ENCODE data around the gene CHST9.
"Not testable (repeated sequence)": the region's sequence is repeated elsewhere in the genome, so short reads cannot be mapped to it uniquely, and the experiment has no call there.

The CHST9 gene

GRCh38 chr18:26930630-26931029 lies 254.5 kb downstream of the CHST9 start:
- DNase-seq (ENCODE audit: low read depth, low spot score): no peak

GRCh38 chr18:26928670-26929313 lies 256.3 kb downstream of the CHST9 start:
- no peak for DNase-seq (ENCODE audit: low read depth, low spot score)

- DNase-seq (ENCODE audit: low read depth, low spot score): not testable (repeated sequence)
Measured at GRCh38 chr18:26927822-26928221, 257.3 kb downstream of the CHST9 start.

GRCh38 chr18:26926066-26926675 lies 258.9 kb downstream of the CHST9 start:
- DNase-seq (ENCODE audit: low read depth, low spot score): no peak

- DNase-seq (ENCODE audit: low read depth, low spot score): no peak
Measured at GRCh38 chr18:26925313-26925712, 259.8 kb downstream of the CHST9 start.

GRCh38 chr18:26922313-26922712 lies 262.8 kb downstream of the CHST9 start:
- no peak for DNase-seq (ENCODE audit: low read depth, low spot score)

- DNase-seq (ENCODE audit: low read depth, low spot score): no peak
Measured at GRCh38 chr18:26920644-26921043, 264.5 kb downstream of the CHST9 start.

- no peak for DNase-seq (ENCODE audit: low read depth, low spot score)
Measured at GRCh38 chr18:26919627-26920026, 265.5 kb downstream of the CHST9 start.

GRCh38 chr18:26919201-26919600 lies 265.9 kb downstream of the CHST9 start:
- no peak for DNase-seq (ENCODE audit: low read depth, low spot score)

GRCh38 chr18:26911840-26912239 lies 273.3 kb downstream of the CHST9 start:
- DNase-seq (ENCODE audit: low read depth, low spot score): no peak

- DNase-seq (ENCODE audit: low read depth, low spot score): no peak
Measured at GRCh38 chr18:26909599-26910290, 275.4 kb downstream of the CHST9 start.

GRCh38 chr18:26908906-26909305 lies 276.2 kb downstream of the CHST9 start:
- no peak for DNase-seq (ENCODE audit: low read depth, low spot score)

GRCh38 chr18:26902291-26902690 lies 282.8 kb downstream of the CHST9 start:
- no peak for DNase-seq (ENCODE audit: low read depth, low spot score)

GRCh38 chr18:26901020-26901419 lies 284.1 kb downstream of the CHST9 start:
- no peak for DNase-seq (ENCODE audit: low read depth, low spot score)

- no peak for DNase-seq (ENCODE audit: low read depth, low spot score)
Measured at GRCh38 chr18:26894426-26894825, 290.7 kb downstream of the CHST9 start.

GRCh38 chr18:26893996-26894395 lies 291.1 kb downstream of the CHST9 start:
- no peak for DNase-seq (ENCODE audit: low read depth, low spot score)

GRCh38 chr18:26888259-26888658 lies 296.8 kb downstream of the CHST9 start:
- DNase-seq (ENCODE audit: low read depth, low spot score): no peak

GRCh38 chr18:26875040-26875654 lies 310.0 kb downstream of the CHST9 start:
- DNase-seq (ENCODE audit: low read depth, low spot score): no peak

GRCh38 chr18:26874283-26874682 lies 310.8 kb downstream of the CHST9 start:
- no peak for DNase-seq (ENCODE audit: low read depth, low spot score)

- DNase-seq (ENCODE audit: low read depth, low spot score): no peak
Measured at GRCh38 chr18:26869640-26870039, 315.5 kb downstream of the CHST9 start.

GRCh38 chr18:26868968-26869586 lies 316.0 kb downstream of the CHST9 start:
- no peak for DNase-seq (ENCODE audit: low read depth, low spot score)

GRCh38 chr18:26867471-26867870 lies 317.6 kb downstream of the CHST9 start:
- DNase-seq (ENCODE audit: low read depth, low spot score): no peak

All from smooth muscle cell of the brain vasculature (primary cell).